ENCODE data around the gene ZBTB16. TPM values are rescaled to one million over a fixed set of nuclear protein-coding genes. Genes with fewer than 3 reads are reported as not detected.
A peak's percentile ranks its signal among the peaks of the same experiment; 100 is the strongest.

ZBTB16 gene
- total RNA-seq, 1 donor from 2014 or later, result 64.8 TPM

DNA sequence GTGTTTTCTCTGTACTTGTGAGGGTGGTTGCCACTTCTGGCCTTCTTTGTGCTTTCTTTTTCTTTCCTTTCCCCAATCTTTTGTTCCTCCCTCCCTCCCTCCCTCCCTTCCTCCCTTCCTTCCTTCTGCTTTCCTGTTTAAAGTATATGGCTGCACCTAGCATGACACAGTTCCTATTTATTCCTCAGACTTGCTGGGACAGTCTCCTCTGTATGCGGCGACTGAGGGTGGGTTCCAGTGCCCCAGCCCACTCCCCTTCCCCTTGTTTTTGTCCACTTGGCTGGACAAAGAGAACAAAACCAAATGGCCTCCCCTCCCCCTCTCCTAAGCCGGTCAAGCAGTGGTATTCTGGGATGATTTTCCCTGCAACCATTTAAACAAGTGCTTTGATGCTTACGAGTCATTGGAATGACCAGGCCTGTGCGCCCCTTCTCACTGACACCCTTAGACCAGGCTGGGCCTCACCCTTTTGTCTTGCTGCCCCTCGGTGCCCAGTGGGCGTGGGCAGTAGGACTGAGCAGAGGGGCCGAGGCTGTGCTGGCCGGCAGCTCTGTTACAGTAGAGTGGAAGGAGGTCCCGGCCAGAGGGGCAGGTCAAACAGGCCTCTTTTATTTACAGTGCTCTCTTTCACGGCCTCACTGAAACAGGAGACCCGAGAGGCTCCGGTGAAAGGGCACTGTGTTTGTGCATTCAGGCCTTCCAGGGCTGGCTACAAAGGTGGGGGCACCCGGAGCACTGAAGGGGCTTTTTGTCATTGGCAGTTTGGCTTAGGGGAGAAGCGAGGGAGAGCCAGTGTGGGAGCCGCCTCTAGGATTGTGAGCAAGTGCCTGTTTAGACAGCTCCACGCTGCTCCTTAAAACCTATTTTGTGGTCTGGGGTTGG is 32.2 kb downstream of the ZBTB16 start:
- ATAC-seq (ENCODE audit: poor library complexity), result no peak
- intact Hi-C loops (cut with DNase I), result no loop called here
- DNase-seq, result no peak

- intact Hi-C loops (cut with DNase I), result no loop called here
- ATAC-seq (ENCODE audit: poor library complexity) (no peak), DNase-seq (no peak)
These were observed 33.0 kb downstream of the ZBTB16 start for GRCh38 chr11:114092478-114092877.

DNA sequence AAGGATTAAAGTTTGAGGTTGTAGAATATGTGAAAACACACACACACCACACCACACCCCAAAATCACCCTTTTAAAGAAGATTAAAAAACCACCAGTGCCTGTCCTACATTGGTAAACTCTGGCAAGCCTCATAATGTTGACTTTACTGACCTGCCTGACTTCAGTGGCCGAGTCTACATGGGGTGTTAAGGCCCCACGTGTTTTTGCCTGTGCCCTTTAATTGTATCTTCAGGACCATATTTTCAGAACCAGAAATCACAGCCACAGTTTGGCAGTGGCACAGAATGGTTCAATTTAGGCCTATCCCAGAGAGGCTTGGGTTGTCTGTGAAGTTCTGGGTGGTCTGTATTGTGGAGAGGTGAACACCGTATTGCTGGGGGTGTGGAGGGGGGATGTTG is 33.4 kb downstream of the ZBTB16 start:
- ATAC-seq (ENCODE audit: poor library complexity) (no peak), DNase-seq (no peak)
- intact Hi-C loops (cut with DNase I), result no loop called here

- DNase-seq, result no peak
- no peak for ATAC-seq (ENCODE audit: poor library complexity)
- intact Hi-C loops (cut with DNase I), result no loop called here
These were observed 35.0 kb downstream of the ZBTB16 start for GRCh38 chr11:114094516-114094915.

GRCh38 chr11:114095899-114096298 is 36.4 kb downstream of the ZBTB16 start:
- ATAC-seq (ENCODE audit: poor library complexity) (no peak), DNase-seq (no peak)
- intact Hi-C loops (cut with DNase I), result no loop called here

GRCh38 chr11:114097832-114098231 is 38.3 kb downstream of the ZBTB16 start:
- intact Hi-C loops (cut with DNase I), result no loop called here
- DNase-seq (no peak), ATAC-seq (ENCODE audit: poor library complexity) (no peak)

GRCh38 chr11:114098927-114099326 is 39.4 kb downstream of the ZBTB16 start:
- intact Hi-C loops (cut with DNase I), result no loop called here
- ATAC-seq (ENCODE audit: poor library complexity) (peak; percentile 6), DNase-seq (no peak)

DNA sequence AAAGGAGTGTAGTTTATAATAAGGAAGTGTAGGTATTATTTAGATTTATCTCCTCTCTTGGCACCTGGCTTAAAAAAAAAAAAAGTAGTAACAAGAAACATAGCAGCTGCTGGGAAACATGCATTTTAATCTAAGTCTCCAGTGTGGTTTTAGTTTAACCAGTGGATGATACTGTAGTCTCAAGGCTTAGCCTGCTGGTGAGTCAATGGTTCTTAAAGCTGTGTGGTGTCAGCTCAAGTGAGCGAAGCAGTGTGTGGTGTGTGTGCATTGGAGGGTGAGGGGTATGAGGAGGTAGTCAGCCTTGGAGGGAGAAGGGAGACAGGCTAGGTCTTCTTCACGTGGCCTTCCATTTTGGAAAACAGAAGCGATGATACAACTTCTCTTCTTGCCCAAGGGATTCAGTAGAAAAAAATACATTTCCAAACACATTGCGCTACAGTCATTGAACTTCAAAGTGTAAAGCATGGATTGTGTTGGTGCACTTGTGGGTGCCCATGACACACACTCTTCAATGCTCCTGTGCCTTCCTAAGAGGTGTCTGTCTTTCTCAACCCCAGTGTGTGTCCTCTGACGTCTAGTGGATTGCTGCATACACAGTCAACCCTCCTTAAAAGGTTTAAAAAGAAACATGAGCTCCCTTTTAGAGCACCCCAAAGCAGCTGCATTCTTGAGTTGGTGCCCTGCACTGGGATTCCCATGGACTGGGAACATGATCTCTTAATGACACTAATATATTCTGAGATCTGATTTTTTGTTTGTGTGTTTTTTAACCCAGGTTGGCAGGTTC is 40.1 kb downstream of the ZBTB16 start:
- DNase-seq (no peak), ATAC-seq (ENCODE audit: poor library complexity) (no peak)
- intact Hi-C loops (cut with DNase I), result no loop called here

DNA sequence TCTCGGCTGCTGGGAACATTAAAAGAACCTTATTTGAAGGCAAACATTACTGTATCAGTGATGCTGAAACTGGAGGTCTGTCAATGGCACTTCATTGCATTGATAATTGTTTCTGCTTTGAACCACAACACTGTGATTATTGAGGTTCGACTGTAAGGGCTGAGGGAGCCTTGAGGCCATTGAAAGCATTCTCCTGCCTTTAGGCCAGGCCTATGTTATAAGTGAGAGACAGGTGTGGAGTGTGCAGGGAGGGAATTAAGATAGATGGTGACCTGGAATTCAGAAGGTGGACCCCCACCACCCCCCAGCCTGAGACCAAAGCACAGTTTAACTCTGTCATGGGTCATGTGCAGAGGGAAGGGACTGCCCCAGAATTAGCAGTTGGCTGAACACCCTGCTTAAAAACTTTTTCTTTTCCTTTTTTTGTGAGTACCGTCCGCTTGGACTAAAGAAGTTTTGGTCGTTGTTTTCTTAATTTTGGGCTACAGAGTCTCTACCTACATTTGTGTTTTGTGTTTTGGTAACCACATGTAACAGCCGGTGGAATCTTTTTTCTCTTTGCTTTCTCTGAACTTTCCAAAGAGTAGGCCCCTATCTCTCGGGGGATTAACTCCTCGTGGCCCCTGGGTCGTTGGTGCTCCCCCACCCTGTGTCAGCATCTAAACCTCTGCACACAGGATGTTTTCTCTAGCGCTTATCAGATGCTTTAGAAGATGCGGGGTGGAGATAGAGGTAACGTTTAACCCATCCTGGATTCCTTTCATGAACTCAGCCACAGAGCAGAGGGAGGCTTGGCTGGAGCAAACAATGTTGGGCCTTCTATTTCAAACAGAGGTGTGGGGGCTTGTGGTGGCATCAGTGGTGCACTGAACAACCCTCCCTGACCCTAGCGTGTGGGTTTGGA is 43.7 kb downstream of the ZBTB16 start:
- DNase-seq (no peak), ATAC-seq (ENCODE audit: poor library complexity) (no peak)
- intact Hi-C loops (cut with DNase I), result no loop called here

DNA sequence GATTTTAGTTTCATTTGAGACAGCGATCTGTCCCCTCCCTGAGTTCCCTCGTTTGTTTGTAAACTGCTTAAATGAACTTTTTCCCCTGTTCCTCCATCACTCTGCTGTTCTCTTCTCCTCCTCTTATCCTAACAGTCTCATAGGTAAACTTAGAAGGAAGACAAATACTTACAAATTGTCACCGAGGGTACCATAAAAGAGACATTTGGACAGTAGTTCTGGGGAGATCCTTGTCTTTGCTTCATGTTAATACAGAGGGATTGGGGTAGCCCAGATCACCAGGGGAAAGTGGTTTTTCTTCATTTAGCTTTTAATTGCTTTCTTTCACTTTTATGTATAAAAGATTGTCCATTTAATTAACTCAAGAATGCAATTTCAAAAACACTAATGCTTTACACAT is 46.1 kb downstream of the ZBTB16 start:
- DNase-seq (no peak), ATAC-seq (ENCODE audit: poor library complexity) (no peak)
- intact Hi-C loops (cut with DNase I), result no loop called here

GRCh38 chr11:114106047-114106446 is 46.5 kb downstream of the ZBTB16 start:
- no peak for DNase-seq
- intact Hi-C loops (cut with DNase I), result no loop called here
- no peak for ATAC-seq (ENCODE audit: poor library complexity)

DNA sequence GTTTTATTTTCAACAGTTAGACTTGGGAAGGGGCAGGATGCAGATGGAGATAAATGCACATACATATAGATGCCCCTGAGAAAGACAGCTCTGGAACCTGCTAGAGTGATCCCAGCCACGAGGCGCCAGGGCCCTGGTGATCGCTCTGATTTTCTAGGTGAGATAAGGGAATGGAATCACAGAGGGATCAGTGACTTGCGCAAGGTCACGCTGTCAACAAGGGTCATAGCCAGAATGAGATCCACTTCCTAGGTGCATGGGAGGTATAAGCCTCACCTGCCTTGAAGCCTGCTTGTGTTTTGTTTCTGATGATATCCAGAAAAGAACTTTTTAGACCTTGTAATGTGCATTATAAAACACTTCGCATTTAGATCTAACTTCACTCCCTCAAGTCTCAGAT is 47.5 kb downstream of the ZBTB16 start:
- ATAC-seq (ENCODE audit: poor library complexity), result no peak
- intact Hi-C loops (cut with DNase I), result no loop called here
- no peak for DNase-seq

DNA sequence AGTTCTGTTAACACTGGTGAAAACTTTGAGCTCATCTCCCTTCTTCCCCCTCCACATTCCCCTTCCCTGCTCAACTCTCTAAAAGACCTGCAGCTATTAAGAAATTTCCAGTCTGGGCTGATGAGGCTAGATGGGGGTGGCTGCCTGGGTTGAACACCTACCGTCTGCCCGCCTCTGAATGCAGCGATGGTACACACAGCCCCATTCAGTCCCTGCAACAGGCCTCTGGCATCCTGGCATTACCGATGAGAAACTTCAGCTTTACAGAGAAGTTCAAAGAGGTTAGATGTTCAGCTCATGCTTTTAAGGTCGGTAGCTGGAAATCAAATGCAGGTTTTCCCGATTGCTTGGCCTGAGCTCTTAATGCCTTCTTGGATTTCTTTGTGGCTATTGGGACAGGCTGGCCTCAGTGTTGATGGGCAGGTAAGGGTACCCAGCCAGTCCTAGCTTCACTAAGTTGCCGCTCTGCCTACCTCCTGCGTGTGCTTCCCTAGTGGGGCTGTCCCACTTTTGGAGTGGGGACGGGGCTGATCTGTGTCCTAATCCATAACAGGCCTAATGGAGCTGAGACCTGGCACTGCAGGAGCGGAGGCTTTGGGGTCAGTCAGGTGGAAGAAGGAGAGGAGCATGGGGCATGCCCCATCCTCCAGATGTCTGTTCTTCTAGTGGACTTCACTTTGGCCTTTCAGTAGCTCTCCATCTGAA is 49.1 kb downstream of the ZBTB16 start:
- ATAC-seq (ENCODE audit: poor library complexity) (no peak), DNase-seq (no peak)
- intact Hi-C loops (cut with DNase I), result no loop called here

- DNase-seq, result no peak
- intact Hi-C loops (cut with DNase I), result no loop called here
- ATAC-seq (ENCODE audit: poor library complexity), result peak; percentile 5
These were observed 49.9 kb downstream of the ZBTB16 start for GRCh38 chr11:114109206-114110090.

DNA sequence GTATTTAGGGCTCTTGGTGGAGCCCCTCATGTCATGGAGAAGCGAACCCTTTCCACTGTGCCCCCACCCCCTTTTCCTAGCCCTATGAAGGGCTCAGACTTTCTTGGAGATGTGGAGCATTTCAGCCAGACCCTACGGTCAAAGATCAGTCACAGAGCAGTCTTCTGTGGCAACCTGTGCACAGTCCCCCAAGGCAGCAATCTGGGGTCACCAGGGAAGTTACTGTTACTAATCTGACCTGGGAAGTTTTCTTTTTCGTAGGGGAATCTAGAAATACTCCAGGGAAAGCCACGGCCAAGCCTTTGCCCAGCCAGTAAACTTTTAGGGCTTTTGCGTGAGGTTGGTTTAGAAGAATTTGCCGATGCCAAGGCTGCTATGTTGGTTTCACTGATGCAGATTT is 50.6 kb downstream of the ZBTB16 start:
- intact Hi-C loops (cut with DNase I), result no loop called here
- no peak for ATAC-seq (ENCODE audit: poor library complexity)
- DNase-seq, result no peak

GRCh38 chr11:114110952-114111947 is 51.7 kb downstream of the ZBTB16 start:
- ATAC-seq (ENCODE audit: poor library complexity) (peak; percentile 45), DNase-seq (no peak)
- intact Hi-C loops (cut with DNase I), result no loop called here

Measured in Right ventricle myocardium superior (tissue), 1 donor.